Kidney capillary endothelial cell (primary cell): ENCODE measurements around the gene CYP20A1.
"Not testable (repeated sequence)": the region's sequence is repeated elsewhere in the genome, so short reads cannot be mapped to it uniquely, and the experiment has no call there.

ENCODE experiments used
- DNase-seq: peaks from one replicate; pipeline ENCODE4 v3.0.0-alpha.2; 2018; ENCODE audit warnings: low spot score

CYP20A1 gene

DNA sequence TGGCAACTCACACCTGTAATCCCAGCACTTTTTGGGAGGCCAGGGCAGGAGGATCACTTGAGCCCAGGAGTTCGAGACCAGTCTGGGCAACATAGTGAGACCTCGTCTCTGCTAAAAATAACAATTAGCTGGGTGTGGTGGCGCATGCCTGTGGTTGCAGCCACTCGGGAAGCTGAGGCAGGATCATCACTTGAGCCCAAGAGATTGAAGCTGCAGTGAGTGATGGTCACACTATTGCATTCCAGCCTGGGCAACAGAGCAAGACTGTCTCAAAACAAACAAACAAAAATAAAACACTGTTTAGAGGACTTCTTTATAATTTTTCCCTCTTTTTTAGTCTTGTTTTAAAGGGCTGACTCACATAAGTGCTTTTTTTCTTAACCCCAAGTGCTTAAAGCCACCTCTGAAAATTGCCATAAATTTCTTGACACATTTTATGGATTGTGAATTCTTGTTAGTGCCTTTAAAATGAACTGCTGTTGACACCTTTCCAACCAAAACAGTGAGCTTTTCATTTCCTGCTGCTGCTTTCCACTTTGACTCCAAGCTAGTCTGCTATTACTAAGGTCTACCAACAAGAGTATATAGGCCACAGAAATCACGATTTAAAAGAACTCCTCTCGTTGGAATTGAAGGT lies 41.7 kb downstream of the CYP20A1 start:
- DNase-seq: no peak

DNA sequence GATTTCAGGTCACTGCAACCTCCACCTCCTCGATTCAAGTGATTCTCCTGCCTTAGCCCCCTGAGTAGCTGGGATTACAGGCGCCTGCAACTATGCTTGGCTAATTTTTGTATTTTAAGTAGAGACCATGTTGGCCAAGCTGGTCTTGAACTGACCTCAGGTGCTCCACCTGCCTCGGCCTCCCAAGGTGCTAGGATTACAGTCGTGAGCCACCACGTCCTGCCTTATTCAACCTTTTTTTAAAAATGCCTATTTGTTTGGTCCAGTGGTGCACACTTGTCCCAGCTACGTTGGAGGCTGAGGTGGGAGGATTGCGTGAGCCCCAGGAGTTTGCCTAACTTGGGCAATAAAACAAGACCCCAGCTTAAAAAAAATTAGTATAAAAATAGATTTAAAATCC lies 43.3 kb downstream of the CYP20A1 start:
- DNase-seq: no peak

DNA sequence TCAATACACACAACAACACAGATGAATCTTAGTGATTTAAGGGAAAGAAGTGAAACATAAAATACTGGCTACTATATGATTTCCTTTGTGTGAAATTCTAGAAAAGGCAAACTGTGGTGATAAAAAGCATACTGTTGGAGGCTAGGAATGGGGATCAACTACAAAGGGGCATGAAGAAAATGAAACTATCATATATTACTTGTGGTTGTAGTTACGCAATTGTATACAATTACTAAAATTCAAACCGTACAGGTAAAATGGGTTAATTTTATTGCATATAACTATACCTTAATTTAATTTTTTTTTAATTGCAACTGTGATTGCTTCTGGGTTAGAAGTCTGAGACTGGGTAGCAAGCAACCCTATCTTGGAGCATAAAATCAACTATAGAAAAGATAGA lies 47.7 kb downstream of the CYP20A1 start:
- no peak for DNase-seq

DNA sequence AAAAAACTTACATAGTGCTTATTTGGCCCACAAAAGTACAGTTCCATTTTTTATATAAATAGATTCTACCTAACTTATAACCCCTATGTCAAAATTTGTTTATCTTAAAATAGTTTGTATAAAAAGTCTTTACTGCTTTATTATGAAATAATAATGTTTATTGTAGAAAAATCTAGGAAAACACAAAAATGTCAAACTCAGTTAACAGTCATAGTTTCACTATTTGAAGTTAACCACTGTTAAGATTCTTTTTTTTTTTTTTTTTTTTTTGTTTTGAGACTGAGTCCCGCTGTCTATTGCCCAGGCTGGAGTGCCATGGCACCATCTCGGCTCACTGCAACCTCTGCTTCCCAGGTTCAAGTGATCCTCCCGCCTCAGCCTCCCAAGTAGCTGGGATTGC lies 62.8 kb downstream of the CYP20A1 start:
- no peak for DNase-seq

DNA sequence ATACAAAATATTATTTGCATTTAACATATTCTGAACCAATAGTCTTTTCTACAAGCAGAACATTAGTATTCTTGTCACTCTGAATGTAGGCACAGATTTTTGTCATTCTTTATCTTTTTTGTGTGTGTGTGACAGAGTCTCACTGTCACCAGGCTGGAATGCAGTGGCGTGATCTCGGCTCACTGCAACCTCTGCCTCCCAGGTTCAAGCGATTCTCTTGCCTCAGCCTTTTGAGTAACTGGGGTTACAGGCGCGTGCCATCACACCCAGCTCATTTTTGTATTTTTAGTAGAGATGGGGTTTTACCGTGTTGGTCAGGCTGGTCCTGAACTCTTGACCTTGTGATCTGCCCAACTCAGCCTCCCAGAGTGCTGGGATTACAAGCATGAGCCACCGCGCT lies 63.8 kb downstream of the CYP20A1 start:
- not testable (repeated sequence) for DNase-seq

DNA sequence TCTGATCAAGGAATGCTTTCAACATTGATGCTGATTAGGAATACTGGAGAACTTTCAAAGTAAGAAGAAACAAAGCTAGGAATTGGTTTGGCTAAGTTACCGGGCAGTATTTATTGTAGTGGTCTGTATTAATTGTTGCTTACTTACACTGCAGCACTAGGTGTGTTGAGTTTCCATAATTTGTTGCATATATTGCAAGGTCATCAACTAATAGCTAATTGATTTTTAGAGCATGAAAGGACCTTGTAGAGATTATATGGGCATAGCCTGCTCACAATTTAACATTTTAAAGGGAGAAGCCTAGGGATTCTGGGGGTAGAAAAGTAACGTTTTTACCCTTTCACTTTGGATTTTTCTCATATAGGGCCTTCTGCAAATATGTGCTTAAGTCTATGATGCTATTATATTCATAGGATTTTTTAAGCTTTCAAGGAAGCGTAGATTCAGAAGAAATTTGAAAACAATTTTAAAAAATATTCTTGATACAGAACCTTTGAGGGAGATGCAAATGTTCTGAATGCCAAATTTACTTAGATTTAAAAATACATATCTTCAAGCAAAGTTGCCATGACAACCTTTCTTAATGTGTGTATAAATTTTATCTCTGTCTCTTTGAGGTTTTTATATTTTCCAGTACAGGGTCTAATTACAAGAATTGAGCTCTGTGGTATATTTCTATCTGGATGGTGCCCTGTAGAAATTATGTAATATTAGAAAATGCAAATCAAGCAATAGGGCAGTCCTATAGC lies 72.0 kb downstream of the CYP20A1 start:
- DNase-seq: no peak

DNA sequence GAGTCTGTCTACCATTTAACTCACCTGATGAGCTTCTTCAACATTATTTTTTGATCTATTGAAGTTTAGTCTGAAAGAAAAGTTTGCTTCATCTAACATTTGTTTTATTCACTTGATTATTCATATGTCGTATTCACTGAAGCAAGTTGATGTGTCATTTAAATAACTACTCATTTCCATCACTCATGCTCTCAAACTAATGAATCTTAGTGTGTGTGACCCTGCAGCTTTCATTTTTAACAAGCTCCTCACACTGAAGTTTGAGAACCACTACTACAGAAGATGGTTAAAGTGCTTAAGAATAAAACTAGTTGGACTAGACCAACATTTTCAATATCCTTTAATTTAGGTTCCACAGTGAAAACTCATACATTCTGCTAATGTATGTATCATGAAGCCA lies 87.5 kb downstream of the CYP20A1 start:
- no peak for DNase-seq

DNA sequence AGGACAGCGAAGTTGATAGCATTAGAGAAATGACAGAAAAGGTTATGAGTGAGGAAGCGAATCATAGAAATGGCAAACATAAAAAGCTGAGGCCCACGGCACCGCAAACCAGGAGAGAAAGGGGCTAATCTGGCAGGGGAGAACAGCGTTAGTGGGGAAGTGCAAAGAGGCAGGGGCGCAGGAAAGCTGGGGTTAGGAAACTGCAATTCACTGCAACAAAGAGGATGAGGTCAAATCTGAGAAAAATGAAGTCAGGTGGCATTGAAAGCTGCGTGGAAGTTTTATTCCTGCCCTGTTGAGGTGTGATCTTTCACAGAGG lies 88.7 kb downstream of the CYP20A1 start:
- no peak for DNase-seq

DNA sequence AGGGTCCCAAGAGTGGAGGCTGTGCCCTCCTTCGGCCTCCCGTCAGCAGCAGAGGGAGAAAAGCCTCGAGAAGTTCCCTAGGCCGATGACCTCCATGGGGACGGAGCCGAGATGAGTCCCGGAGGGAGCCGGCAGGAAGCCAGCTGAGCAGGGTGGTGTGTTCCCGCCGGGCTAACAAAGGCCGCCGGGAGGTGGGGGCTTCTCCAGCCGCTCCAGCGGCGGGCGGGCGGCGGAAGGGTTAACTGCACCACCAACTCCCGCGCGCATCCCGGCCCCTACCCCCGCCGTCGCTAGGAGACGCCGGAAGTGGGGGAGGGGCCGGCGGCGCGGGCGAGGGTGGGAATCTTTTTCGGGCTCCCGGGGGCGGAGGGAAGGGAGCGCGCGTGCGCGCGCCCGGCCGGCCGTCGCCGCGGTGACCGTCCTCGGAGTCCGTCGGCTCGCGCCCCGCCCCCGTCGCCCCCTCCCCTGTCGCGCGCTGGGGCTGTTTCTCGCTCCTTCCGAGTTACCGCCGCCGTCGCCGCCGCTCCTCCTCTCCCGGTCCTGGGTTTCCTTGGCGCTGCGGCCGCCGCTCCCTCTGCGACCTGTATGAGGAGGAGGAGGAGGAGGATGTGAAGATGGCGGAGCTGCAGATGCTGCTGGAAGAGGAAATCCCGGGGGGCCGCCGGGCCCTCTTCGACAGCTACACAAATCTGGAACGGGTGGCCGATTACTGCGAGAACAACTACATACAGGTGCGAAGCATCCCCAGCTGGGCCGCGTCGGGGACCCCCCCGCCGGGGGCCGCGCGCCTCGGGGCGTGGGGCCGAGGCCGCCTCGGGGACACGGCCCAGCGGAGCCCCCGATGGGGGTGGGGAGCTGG lies 89.3 kb downstream of the CYP20A1 start, which contains the start of gene ABI2:
Gene ABI2, plus strand, starts transcription at position 494 of the 859 bp plus-strand sequence. Its CDS starts 121 bp downstream, at position 615.
- peak; percentile 79 for DNase-seq

DNA sequence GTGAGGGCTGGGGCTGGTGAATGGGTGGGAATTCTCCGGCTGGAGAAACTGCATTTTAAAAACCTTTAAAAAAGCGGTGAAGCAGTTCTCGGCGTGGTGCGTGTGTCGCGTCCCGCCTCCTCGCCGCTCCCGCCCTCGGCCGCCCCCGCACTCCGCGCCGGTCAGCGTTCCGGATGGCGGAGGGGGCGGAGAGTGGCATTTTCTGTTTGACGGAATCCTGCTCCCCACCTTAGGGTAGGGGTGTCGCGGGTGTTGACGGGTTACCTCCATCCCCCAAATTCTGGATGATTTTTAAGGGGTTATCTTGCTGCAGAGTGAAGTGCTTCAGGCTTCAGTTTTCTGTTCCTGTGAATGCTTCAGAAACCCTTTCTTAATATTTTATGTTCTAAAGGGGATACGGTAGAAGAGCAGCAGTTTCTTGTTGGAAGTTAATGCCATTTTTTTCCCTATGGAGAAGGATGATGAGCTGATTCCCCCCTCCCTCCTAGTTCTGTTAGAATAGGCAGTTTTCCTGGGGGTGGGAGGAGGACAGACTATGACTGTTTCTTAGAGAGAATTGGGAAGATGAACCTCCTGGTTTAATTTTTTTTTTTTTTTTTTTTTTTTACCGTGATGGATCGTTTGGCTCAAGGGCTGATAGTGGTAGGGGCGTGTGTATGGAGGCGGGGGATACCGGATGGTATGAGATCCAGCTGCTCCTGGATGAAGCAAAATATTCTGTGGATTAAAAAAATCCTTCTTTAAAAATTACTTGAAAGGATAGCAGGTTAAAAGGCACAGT lies 90.1 kb downstream of the CYP20A1 start:
- peak; percentile 42 for DNase-seq

DNA sequence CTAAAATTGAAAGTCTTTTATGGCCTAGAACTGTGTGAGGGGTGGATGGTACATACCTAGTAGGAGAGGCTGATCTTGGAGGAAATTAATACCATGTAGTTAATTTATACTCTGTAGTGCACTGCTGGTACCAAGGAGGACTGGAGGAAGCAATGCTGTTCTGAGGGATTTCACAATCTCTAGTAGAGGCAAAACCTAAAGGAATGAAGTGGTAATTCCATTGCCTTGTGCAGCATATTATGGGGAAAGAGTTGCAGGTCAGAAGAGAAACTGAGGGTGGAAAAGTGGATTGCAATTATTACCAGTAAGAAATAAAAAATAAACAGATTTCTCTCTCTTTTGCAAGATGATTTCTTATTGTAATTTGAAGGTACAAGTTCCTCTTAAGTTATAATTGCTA lies 91.6 kb downstream of the CYP20A1 start:
- no peak for DNase-seq

DNA sequence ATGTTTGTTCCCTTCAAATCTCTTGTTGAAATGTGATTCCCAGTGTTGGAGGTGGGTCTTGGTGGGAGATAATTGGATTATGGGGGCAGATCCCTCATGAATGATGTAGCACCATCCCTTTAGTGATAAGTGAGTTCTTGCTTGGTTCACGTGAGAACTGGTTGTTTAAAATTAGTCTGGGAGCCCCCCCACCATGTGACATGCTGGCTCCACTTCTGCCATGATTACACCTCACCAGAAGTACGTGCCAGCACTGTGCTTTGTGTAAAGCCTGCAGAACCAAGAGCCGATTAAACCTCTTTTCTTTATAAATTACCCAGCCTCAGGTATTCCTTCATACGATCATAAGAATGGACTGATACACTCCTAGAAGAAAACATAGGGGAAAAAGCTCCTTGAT lies 99.5 kb downstream of the CYP20A1 start:
- no peak for DNase-seq

DNA sequence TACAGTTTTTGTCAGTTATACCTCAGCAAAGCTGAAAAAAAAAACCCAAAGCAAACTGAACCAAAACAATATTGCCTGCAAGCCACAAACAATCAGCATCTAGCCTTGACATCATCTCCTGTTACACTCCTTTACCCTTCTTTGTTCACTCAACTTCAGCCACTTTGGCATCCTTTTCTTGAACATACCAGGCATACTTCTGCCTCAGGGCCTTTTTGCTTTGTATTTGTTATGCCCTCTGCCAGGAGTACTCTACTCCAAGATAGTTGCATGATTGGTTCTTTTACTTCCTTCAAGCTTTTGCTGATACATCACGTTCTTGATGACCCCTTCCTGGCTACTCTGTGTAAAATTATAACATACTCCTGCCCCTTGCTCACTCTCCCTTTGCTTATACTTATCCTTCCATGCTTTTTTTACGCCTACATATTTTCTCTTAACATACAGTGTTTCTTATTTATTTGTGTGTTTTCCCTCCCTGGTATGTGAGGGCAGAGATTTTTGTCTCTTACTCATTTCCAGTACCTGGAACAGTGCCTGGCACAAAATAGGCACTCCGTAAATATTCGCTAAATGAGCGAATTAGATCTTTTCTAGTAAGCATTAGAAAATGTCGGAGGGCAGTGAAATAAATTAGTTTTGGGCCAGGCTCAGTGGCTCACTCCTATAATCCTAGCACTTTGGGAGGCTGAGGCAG lies 102.1 kb downstream of the CYP20A1 start:
- no peak for DNase-seq

DNA sequence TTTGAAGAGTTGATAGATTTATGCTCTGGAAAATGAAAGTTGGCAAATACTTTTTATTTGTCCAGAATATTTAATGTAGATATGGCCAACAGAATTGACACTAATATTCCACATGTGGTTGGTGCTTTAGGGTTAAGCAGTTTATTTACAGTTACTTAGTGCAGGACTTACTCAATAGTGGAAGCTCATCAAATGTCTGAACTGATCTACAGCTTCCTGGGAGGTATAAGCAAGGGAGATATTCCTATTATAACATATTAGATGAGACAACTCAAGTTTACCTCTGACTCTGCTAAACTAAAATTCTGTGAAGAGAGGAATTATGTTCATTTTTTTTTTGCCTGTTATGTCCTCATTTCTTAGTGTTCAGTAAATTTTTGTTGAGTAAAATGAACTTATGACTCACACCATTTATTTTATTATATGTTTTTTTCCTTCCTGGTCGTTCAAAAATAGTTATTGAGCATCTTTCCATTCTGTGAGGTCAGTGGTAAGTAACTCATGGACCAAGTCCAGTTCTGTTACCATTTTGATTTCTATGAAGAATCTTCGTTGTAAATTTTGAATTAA lies 103.0 kb downstream of the CYP20A1 start:
- no peak for DNase-seq

DNA sequence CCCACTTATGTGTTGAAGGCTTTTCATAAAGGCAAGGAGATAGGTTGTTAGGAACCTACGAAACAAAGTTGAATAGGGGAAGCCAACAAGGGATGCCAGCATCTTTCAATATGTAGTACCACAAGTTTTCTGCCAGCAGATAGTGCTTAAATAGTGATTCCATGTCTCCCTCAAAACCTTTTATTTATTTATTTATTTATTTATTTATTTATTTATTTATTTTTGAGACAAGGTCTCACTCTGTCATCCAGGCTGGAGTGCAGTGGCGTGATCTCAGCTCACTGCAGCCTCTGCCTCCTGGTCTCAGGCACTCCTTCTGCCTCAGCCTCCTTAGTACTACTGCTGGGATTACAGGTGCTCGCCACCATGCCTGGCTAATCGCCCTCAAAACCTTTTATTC lies 103.6 kb downstream of the CYP20A1 start:
- DNase-seq: not testable (repeated sequence)

DNA sequence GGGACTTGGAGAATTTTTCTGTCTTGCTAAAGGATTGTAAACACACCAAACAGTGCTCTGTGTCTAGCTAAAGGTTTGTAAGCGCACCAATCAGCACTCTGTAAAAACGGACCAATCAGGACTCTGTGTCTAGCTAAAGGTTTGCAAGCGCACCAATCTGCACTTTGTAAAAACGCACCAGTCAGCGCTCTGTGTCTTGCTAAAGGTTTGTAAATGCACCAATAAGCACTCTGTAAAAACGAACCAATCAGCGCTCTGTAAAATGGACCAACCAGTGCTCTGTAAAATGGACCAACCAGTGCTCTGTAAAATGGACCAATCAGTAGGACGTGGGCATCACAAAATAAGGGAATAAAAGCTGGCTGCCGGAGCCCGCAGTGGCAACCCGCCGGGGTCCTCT lies 105.8 kb downstream of the CYP20A1 start:
- no peak for DNase-seq

DNA sequence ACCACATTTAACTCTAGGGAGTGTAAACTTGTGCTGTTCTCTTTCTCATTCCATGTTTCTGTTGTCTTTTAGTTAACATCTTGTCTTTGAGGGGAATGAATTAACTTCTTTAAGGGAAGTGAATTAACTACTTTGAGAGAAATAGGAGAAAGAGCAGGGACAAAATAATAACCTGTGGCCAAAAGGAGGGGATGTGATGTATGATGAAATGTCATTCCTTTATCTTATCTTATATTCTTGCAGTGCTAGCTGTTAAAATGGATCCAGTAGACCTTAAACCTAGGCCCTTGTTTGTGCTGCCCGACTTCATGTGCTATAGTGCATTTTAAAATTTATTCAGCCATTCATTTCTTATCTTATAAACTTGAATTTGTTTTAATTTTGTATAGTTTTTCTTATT lies 107.8 kb downstream of the CYP20A1 start:
- no peak for DNase-seq

DNA sequence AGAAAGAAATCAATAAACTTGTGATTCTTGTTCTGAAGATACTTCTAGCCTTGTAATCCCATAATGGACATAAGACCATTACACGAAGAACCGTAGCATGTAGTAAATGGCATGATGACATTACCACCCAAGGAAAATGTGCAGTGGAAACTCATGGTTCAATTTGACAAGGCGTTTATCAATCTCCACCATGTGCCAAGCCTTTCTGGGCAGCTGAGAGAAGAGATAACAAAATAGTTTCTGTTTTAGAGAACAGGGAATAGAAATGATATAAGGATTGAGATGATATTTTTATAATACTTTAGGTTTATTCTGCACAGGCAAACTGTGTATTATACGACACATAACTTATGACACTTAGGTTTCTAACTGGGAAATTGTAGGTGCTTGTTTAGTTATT lies 108.6 kb downstream of the CYP20A1 start:
- DNase-seq: no peak

DNA sequence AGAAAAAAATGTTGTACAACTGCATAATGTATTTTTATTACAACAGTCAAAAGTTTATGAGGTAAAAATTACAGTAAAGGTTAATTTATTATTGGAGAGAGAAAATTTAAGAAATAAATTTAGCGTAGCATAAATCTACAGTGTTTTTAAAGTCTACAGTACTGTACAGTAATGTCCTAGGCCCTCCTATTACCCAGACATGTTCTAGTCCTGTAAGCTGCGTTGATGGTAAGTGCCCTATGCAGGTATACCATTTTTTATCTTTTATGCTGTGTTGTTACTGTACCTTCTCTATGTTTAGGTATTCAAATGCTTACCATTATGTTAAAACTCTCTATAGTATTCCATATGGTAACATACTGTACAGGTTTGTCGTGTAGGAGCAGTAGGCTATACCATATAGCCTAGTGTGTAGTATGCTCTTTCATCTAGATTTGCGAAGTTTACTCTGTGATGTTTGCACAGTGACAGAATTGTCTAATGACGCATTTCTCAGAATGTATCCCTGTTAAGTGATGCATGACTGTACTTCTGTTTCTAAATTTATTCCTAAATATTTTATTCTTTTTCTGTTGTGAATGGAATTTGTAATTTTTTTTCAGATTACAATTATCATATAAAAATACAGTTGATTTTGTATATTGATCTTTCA lies 113.9 kb downstream of the CYP20A1 start:
- no peak for DNase-seq

DNA sequence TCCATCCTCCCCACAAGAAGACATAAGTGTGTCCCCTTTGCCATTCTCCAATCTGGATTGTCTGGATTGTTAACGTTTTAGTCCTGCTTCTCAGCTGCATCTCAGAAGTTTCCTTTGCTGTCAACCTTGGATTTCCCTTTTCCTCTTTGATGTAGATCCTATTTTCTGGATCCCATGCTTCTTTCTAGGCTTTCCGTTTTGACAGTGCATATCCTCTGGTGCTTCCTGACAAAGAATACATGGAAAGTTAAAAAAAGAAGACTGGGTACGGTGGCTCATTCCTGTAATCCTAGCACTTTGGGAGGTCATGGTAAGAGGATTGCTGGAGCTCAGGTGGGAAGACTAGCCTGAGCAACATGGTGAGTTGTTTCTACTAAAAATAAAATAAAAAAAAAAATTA lies 116.1 kb downstream of the CYP20A1 start:
- no peak for DNase-seq
